ENCODE data around the gene CNPY4.

Gene CNPY4

DNA sequence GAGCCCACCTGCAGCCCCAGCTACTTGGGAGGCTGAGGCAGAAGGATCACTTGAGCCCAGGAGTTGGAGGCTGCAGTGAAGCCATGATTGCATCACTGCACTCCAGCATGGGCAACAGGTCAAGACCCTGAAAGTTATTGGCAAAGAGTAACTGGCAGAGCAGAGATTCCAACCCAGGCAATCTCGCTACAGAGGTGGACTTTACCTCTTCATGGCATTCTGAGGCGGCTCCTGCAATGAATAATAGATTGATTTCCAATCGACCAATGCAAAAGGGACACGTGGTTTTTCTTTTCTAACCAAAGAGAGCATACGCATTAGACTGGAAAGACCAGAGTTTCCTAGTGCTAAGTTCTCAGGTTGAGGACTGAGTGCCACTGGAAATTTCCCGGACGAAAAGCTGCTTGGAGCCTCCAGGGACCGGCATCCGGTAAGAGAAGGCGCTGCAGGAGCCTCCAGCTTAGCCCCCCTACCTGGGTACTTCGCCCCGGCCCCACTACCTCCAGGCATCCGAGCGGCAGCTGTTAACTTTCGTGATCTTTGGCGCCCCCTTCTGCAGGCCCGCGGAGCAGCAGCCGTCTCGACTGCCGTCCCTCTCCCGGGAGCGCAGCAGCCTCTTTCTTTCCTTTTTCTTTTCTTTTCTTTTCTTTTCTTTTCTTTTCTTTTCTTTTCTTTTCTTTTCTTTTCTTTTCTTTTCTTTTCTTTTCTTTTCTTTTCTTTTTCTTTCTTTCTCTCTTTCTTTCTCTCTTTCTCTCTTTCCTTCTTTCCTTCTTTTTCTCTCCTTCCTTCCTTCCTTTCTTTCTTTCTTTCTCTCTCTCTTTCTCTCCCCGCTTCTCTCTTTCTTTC lies 11.4 kb downstream of the CNPY4 start:
- no peak overlapping the region for H3K27ac ChIP-seq
- H3K36me3 ChIP-seq (replicated peaks) = no peaks in the 10 kb centered on the region
- in situ Hi-C loops (cut with HindIII; ENCODE audit: low pct_ligation_motif_present, low sequenced_read_pairs) = no loop called here
- DNase-seq = peak; percentile 59
- H3K27me3 ChIP-seq (replicated peaks) = no peaks in the 10 kb centered on the region
- no peak overlapping the region for H3K4me3 ChIP-seq (ENCODE audit: low read depth, low read length)
- TF ChIP-seq, protein P1, sequence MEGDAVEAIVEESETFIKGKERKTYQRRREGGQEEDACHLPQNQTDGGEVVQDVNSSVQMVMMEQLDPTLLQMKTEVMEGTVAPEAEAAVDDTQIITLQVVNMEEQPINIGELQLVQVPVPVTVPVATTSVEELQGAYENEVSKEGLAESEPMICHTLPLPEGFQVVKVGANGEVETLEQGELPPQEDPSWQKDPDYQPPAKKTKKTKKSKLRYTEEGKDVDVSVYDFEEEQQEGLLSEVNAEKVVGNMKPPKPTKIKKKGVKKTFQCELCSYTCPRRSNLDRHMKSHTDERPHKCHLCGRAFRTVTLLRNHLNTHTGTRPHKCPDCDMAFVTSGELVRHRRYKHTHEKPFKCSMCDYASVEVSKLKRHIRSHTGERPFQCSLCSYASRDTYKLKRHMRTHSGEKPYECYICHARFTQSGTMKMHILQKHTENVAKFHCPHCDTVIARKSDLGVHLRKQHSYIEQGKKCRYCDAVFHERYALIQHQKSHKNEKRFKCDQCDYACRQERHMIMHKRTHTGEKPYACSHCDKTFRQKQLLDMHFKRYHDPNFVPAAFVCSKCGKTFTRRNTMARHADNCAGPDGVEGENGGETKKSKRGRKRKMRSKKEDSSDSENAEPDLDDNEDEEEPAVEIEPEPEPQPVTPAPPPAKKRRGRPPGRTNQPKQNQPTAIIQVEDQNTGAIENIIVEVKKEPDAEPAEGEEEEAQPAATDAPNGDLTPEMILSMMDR (IDR thresholded peaks at IDR 0.05; ENCODE audit: low read depth, low read length, missing control alignments) = peak; percentile 85

DNA sequence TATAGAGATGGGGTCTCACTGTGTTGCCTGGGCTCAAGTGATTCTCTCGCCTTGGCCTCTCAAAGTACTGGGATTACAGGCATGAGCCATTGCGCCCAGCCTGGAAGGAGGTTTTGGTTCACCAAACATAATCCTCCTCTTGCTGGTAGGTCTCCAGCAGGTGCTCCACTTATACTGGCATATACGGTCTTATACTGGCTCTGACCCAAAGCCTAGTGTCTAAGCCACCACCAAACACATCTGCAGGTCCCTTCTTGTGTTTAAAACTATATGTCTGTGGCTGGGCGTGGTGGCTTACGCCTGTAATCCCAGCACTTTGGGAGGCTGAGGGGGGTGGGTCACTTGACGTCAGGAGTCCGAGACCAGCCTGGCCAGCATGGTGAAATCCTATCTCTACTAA lies 12.7 kb downstream of the CNPY4 start:
- no peaks in the 10 kb centered on the region for H3K36me3 ChIP-seq (replicated peaks)
- H3K4me3 ChIP-seq (ENCODE audit: low read depth, low read length) = no peak overlapping the region
- no peak for DNase-seq
- H3K27ac ChIP-seq = no peak overlapping the region
- H3K27me3 ChIP-seq (replicated peaks) = no peaks in the 10 kb centered on the region
- in situ Hi-C loops (cut with HindIII; ENCODE audit: low pct_ligation_motif_present, low sequenced_read_pairs) = no loop called here
- TF ChIP-seq, protein P1 (IDR thresholded peaks at IDR 0.05; ENCODE audit: low read depth, low read length, missing control alignments) = no peak

DNA sequence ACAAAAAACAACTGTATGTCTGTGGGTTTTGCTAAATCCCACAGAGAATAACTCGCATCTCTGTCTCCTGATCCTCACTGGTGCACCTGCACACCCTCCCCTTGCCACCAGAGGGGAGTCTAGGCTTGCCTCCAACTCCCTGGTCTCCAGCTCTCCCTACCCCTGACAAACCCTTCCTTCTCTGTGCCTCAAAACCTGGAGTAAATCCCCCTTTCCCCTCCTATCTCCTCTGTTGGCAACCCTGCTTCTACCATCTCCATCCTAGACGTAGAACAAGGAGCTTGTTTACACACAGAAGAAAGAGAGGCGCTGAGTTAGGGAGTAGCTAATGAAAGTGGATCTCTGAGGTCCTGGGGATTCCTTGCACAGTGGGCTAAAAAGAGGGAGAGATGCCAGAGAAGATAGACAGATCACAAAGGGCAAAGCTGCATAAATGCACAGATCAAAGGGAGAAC lies 13.3 kb downstream of the CNPY4 start:
- Histone ChIP-seq H3K27me3 (replicated peaks) (no peaks in the 10 kb centered on the region), H3K4me3 (ENCODE audit: low read depth, low read length) (no peak overlapping the region), H3K27ac (no peak overlapping the region), H3K36me3 (replicated peaks) (no peaks in the 10 kb centered on the region)
- in situ Hi-C loops (cut with HindIII; ENCODE audit: low pct_ligation_motif_present, low sequenced_read_pairs) = no loop called here
- peak; percentile 49 for DNase-seq
- TF ChIP-seq, protein P1 (IDR thresholded peaks at IDR 0.05; ENCODE audit: low read depth, low read length, missing control alignments) = peak; percentile 95

DNA sequence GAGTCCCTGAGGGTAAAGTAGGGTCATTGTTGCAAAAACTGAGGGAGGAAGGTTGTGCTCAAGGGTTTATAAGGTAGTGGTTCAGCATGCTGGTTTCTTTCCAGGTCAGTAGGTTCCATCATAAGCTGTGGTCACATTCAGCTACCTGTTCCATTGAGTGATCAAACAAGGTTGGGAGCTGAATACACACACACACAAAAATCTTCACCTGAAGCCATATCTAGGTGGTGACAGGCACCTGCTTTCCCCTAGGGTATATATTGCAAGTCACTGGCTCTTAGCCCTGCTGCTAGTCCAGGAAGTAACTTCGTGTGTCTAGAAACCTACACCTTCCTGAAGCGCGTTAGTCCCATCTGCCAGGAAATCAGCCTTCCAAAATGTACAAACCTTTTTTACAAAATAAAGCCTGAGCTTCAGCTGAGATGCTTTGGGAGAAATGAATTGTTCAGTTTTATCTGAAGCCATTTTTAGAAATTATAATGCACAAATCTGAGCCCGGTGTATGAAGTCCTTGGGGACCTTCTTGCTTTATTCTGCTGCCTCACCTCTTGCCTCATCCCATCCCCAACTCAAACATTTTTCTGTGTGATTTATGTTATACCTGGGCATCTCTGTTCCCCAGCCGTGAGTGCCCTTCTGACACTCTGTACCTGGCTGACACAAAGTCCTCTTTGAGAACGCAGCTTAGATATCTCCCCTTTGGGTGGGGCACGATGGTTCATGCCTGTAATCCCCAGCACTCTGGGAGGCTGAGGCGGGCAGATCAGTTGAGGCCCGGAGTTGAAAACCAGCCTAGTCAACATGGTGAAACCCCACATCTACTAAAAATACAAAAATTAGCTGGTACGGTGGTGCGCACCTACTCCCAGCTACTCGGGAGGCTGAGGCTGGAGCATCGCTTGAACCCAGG lies 18.7 kb downstream of the CNPY4 start:
- no peak for DNase-seq
- Histone ChIP-seq H3K4me3 (ENCODE audit: low read depth, low read length) (no peak overlapping the region), H3K36me3 (replicated peaks) (no peaks in the 10 kb centered on the region), H3K27me3 (replicated peaks) (no peaks in the 10 kb centered on the region), H3K27ac (no peak overlapping the region)
- TF ChIP-seq, protein P1 (IDR thresholded peaks at IDR 0.05; ENCODE audit: low read depth, low read length, missing control alignments) = no peak
- in situ Hi-C loops (cut with HindIII; ENCODE audit: low pct_ligation_motif_present, low sequenced_read_pairs) = no loop called here

DNA sequence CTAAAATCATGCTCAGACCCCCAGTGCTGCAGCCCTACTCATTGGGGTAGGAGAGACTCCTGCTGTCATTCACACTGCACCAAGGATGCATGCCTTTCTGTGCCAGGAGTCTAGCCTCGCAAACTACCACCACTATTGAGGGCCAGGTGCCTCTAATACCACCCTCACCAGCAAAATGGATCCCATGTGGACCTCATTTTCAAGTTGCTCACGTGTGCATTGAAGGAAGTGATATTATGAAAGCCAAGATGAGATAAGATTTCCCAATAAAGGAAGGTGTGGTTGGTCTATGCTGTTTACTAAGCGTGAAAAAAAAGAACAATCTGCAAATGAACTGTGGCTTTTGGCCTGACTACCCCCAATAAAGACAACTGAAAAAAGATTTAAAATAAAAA lies 22.1 kb downstream of the CNPY4 start:
- TF ChIP-seq, protein P1 (IDR thresholded peaks at IDR 0.05; ENCODE audit: low read depth, low read length, missing control alignments) = no peak
- H3K4me3 ChIP-seq (ENCODE audit: low read depth, low read length) = no peak overlapping the region
- no peaks in the 10 kb centered on the region for H3K27me3 ChIP-seq (replicated peaks)
- in situ Hi-C loops (cut with HindIII; ENCODE audit: low pct_ligation_motif_present, low sequenced_read_pairs) = no loop called here
- no peaks in the 10 kb centered on the region for H3K36me3 ChIP-seq (replicated peaks)
- H3K27ac ChIP-seq = no peak overlapping the region
- no peak for DNase-seq

Measured in brain microvascular endothelial cell (primary cell).